Body of pancreas (tissue), 4 donors: ENCODE data around the gene PHRF1.

ENCODE experiments used
- POLR2A ChIP-seq, 3 donors: fragments of 450-650 bp; IDR thresholded peaks; one replicate each; pipeline ENCODE4 v1.6.1; 2016; ENCODE audit warnings: antibody characterized with exemption in 3 of 3, mild to moderate bottlenecking in 2 of 3
- TF ChIP-seq, protein P1 (sequence below), 7 experiments: fragments of 450-650 bp in 4 of 7; fragments of 200-600 bp in 3 of 7; sonication (generic) in 3 of 7; IDR thresholded peaks; one replicate each; pipeline ENCODE4 v1.5.1; 2016 to 2019; ENCODE audit warnings: antibody characterized with exemption in 7 of 7

- TF ChIP-seq, protein P1, sequence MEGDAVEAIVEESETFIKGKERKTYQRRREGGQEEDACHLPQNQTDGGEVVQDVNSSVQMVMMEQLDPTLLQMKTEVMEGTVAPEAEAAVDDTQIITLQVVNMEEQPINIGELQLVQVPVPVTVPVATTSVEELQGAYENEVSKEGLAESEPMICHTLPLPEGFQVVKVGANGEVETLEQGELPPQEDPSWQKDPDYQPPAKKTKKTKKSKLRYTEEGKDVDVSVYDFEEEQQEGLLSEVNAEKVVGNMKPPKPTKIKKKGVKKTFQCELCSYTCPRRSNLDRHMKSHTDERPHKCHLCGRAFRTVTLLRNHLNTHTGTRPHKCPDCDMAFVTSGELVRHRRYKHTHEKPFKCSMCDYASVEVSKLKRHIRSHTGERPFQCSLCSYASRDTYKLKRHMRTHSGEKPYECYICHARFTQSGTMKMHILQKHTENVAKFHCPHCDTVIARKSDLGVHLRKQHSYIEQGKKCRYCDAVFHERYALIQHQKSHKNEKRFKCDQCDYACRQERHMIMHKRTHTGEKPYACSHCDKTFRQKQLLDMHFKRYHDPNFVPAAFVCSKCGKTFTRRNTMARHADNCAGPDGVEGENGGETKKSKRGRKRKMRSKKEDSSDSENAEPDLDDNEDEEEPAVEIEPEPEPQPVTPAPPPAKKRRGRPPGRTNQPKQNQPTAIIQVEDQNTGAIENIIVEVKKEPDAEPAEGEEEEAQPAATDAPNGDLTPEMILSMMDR (IDR thresholded peaks at IDR 0.05): no peak
- no peak for TF ChIP-seq POLR2A (IDR thresholded peaks at IDR 0.05)
These were observed 14.1 kb upstream of the PHRF1 start for GRCh38 chr11:562046-562645.
